ENCODE results near the gene CERT1.

- TF ChIP-seq CTCF (conservative IDR thresholded peaks at IDR 0.05; ENCODE audit: low read length): no peak
- no peak for TF ChIP-seq EZH2phosphoT487 (IDR thresholded peaks at IDR 0.05; ENCODE audit: borderline replicate concordance, low read depth, low read length)
These were observed 11.8 kb upstream of the CERT1 start for GRCh38 chr5:75523275-75523674.

All from OCI-LY7 (cell line).